ENCODE measurements around the gene PAM.
"Not testable (repeated sequence)": the region's sequence is repeated elsewhere in the genome, so short reads cannot be mapped to it uniquely, and the experiment has no call there.

The PAM gene

GRCh38 chr5:103005276-103005675 is 250.2 kb downstream of the PAM start:
- DNase-seq: no peak

- no peak for DNase-seq
These were observed 251.8 kb downstream of the PAM start for GRCh38 chr5:103006921-103007320.

GRCh38 chr5:103010168-103010567 is 255.1 kb downstream of the PAM start:
- DNase-seq: no peak

- no peak for DNase-seq
These were observed 258.9 kb downstream of the PAM start for GRCh38 chr5:103013933-103014552.

- DNase-seq: no peak
These were observed 259.9 kb downstream of the PAM start for GRCh38 chr5:103014983-103015382.

GRCh38 chr5:103016167-103016566 is 261.1 kb downstream of the PAM start:
- no peak for DNase-seq

GRCh38 chr5:103019804-103020203 is 264.7 kb downstream of the PAM start:
- no peak for DNase-seq

GRCh38 chr5:103021314-103021713 is 266.2 kb downstream of the PAM start:
- no peak for DNase-seq

GRCh38 chr5:103027267-103027666 is 272.2 kb downstream of the PAM start:
- DNase-seq: no peak

GRCh38 chr5:103031607-103032006 is 276.5 kb downstream of the PAM start:
- no peak for DNase-seq

- DNase-seq: no peak
These were observed 278.6 kb downstream of the PAM start for GRCh38 chr5:103033696-103034095.

- DNase-seq: no peak
These were observed 279.7 kb downstream of the PAM start for GRCh38 chr5:103034662-103035392.

- no peak for DNase-seq
These were observed 280.6 kb downstream of the PAM start for GRCh38 chr5:103035701-103036100.

- DNase-seq: no peak
These were observed 281.5 kb downstream of the PAM start for GRCh38 chr5:103036601-103037000.

GRCh38 chr5:103037673-103038455 is 282.8 kb downstream of the PAM start:
- no peak for DNase-seq

- DNase-seq: no peak
These were observed 286.1 kb downstream of the PAM start for GRCh38 chr5:103041071-103041676.

- DNase-seq: not testable (repeated sequence)
These were observed 291.6 kb downstream of the PAM start for GRCh38 chr5:103046706-103047105.

GRCh38 chr5:103057208-103058130 is 302.4 kb downstream of the PAM start:
- DNase-seq: no peak

- DNase-seq: no peak
These were observed 304.4 kb downstream of the PAM start for GRCh38 chr5:103059525-103059924.

GRCh38 chr5:103060424-103060954 is 305.4 kb downstream of the PAM start:
- DNase-seq: no peak

- no peak for DNase-seq
These were observed 311.2 kb downstream of the PAM start for GRCh38 chr5:103066326-103066725.

- DNase-seq: not testable (repeated sequence)
These were observed 318.4 kb downstream of the PAM start for GRCh38 chr5:103073500-103073899.
